ENCODE data around the gene ELOB. TPM values are rescaled to one million over a fixed set of nuclear protein-coding genes. Genes with fewer than 3 reads are reported as not detected.

The ELOB gene
- polyA plus RNA-seq, 1 of the 3 experiments (the other 2 are of a cell fraction) = 329 TPM

GRCh38 chr16:2773188-2773968 lies 3.7 kb downstream of the ELOB start:
- Histone ChIP-seq H3K36me3 (replicated peaks in 1 of 2; ENCODE audit: control insufficient read depth in 1 of 2, insufficient read depth in 2 of 2, low read length in 1 of 2) (peaks cover 30 to 57% of the 10 kb centered on the region in 2 experiments), H3K9me3 (no peaks in the 10 kb centered on the region), H3K9me2 (no peaks in the 10 kb centered on the region), H3F3A (replicated peaks; ENCODE audit: insufficient read depth) (peaks cover 14% of the 10 kb centered on the region), H3K4me3 (ENCODE audit: low read depth in 2 of 2, low read length in 1 of 2) (no peak overlapping the region), H3K27ac (ENCODE audit: low read depth in 2 of 2, low read length in 1 of 2) (peak overlapping the region in 1 of 2 experiments; percentile 6; a peak in 2 of 4 replicates), H4K20me1 (ENCODE audit: insufficient read depth) (peaks cover 49% of the 10 kb centered on the region), H3K4me2 (no peak overlapping the region), H3K4me1 (ENCODE audit: control insufficient read depth in 1 of 2, insufficient read depth in 2 of 2, low read depth in 1 of 2, low read length in 1 of 2) (peaks cover 7 to 16% of the 10 kb centered on the region in 2 experiments; a peak in 2 of 4 replicates), H3K9ac (no peak overlapping the region), H3K79me2 (ENCODE audit: insufficient read depth) (peaks cover 56% of the 10 kb centered on the region), H2AFZ (ENCODE audit: low read depth) (no peak overlapping the region), H3K27me3 (ENCODE audit: insufficient read depth) (no peaks in the 10 kb centered on the region)
- TF ChIP-seq MAX (IDR thresholded peaks at IDR 0.05; ENCODE audit: low read depth) (no peak), GABPA (IDR thresholded peaks at IDR 0.05; ENCODE audit: low read depth) (no peak), SMC3 (IDR thresholded peaks at IDR 0.05; ENCODE audit: low read depth, low read length) (no peak), ZBTB33 (IDR thresholded peaks at IDR 0.05; ENCODE audit: borderline replicate concordance, low read depth) (no peak), TCF12 (IDR thresholded peaks at IDR 0.05) (no peak), PBX3 (IDR thresholded peaks at IDR 0.05) (no peak), TAF1 (IDR thresholded peaks at IDR 0.05; ENCODE audit: borderline replicate concordance, low read depth, low read length) (no peak), CHD2 (IDR thresholded peaks at IDR 0.05; ENCODE audit: low read length, partially characterized antibody) (no peak)
- POLR2A ChIA-PET = interaction anchor here (4.0 kb wide), 1 partner anchor 20 kb away, joined by 19 read pairs; the partner anchor contains the start of gene SRRM2
- CTCF ChIA-PET = interaction anchor here (0.6 to 2.7 kb wide), 5 partner anchors 20 to 95 kb away, joined by 3 to 11 read pairs (median 3); no protein-coding TSS in a partner anchor
- 83% methylated on average over 11 of the region's 12 CpGs for WGBS (ENCODE audit: low lambda C conversion rate)
- no peak for DNase-seq

DNA sequence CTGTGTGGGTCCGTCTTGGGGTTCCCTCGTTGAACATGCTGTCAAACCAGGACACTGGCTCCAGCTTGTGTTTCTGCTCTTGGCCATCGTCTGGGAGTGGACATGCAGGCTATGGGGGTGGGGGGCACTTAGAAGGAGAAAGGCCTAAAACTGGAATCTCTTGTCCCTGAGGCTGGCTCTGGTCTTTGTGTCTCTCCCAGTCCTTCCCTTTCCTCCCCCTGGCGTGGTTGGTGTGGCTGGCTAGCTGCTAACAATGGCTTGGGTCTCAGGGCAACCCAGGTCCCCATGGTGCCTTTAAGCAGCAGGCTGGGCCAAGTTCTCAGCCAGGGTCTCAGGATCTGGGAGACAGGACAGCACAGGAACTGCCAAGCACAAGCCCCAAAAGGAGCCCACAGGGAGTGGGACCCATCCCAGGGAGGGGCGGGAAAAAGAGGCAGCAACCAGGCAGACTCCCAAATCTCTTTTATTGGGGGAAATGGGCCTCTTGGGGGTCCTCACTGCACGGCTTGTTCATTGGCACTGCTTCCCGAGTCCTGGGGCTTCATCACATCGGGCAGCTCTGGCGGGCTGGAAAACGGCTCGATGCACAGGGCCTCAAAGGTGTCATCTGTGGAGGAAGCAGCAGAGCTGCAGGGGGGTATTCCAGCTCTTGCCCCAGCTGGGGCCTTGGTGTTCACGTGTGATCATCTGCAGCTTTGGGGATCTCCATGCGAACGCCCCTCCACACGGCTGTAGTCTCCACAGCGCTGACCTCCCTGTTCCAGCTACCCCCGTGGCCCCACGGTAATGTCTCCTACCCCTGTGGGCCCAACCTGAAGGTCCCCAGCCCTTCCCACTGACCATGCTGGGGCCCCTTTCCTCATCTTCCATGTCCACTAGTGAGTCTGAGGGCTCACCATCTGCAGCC lies 5.3 kb downstream of the ELOB start:
- Histone ChIP-seq H3K4me3 (ENCODE audit: low read depth in 2 of 2, low read length in 1 of 2) (no peak overlapping the region), H2AFZ (ENCODE audit: low read depth) (no peak overlapping the region), H3F3A (replicated peaks; ENCODE audit: insufficient read depth) (peaks cover 14% of the 10 kb centered on the region), H3K27me3 (ENCODE audit: insufficient read depth) (no peaks in the 10 kb centered on the region), H3K9me2 (no peaks in the 10 kb centered on the region), H3K27ac (ENCODE audit: low read depth in 2 of 2, low read length in 1 of 2) (no peak overlapping the region), H3K4me1 (ENCODE audit: control insufficient read depth in 1 of 2, insufficient read depth in 2 of 2, low read depth in 1 of 2, low read length in 1 of 2) (peaks cover 3 to 12% of the 10 kb centered on the region in 2 experiments; a peak in 1 of 4 replicates), H4K20me1 (ENCODE audit: insufficient read depth) (peaks cover 65% of the 10 kb centered on the region), H3K4me2 (no peak overlapping the region), H3K9ac (no peak overlapping the region), H3K79me2 (ENCODE audit: insufficient read depth) (peaks cover 59% of the 10 kb centered on the region), H3K9me3 (no peaks in the 10 kb centered on the region), H3K36me3 (replicated peaks in 1 of 2; ENCODE audit: control insufficient read depth in 1 of 2, insufficient read depth in 2 of 2, low read length in 1 of 2) (peaks cover 40 to 73% of the 10 kb centered on the region in 2 experiments)
- TF ChIP-seq SIN3A (IDR thresholded peaks at IDR 0.05; ENCODE audit: borderline replicate concordance, low read depth, low read length) = peak; percentile 18; the same call in 1 of the 2 replicates
- peak; percentile 30; the same call in 1 of the 2 replicates for TF ChIP-seq POLR2AphosphoS5 (IDR thresholded peaks at IDR 0.05; ENCODE audit: low read depth, low read length)
- TF ChIP-seq NRF1 (IDR thresholded peaks at IDR 0.05; ENCODE audit: low read depth, low read length) = no peak
- 87% methylated on average over 17 of the region's 18 CpGs for WGBS (ENCODE audit: low lambda C conversion rate)
- ChIA-PET CTCF (no interaction called here), POLR2A (interaction anchor here (4.0 kb wide), 1 partner anchor 18 kb away, joined by 19 read pairs; the partner anchor contains the start of gene SRRM2)
- DNase-seq = no peak

Measured in SK-N-SH (cell line).